PC-9 (cell line): ENCODE results near the gene RREB1. TPM values are rescaled to one million over a fixed set of nuclear protein-coding genes. Genes with fewer than 3 reads are reported as not detected.

ENCODE experiments used
- BruUV-seq: library from RNA; stranded (reverse); fragments of 400-500 nt; replicated peaks from 2 replicates; lab custom pipeline; 2021; lab: Mats Ljungman, UMichigan
- CTCF ChIA-PET: fragments of 300-600 bp; sonication (Branson Sonifier 250); formaldehyde crosslinking; loops from one replicate; lab custom pipeline; 2022; ENCODE audit warnings: antibody characterized with exemption; lab: Charles Lee
- POLR2A ChIA-PET: fragments of 300-600 bp; sonication (Branson Sonifier 250); formaldehyde crosslinking; loops from one replicate; lab custom pipeline; 2022; ENCODE audit warnings: antibody characterized with exemption; ENCODE audit not compliant: unreplicated experiment; lab: Charles Lee
- DNase-seq, 2 experiments: peaks; one replicate each; pipeline versions ENCODE4 v3.0.0 to v3.0.0-alpha.2; 2015 to 2022; ENCODE audit warnings: mixed read lengths in 1 of 2
- H2AFZ ChIP-seq: fragments of 200-600 bp; sonication (generic); 2 replicates; pipeline ENCODE4 v1.8.1; 2017; ENCODE audit warnings: antibody characterized with exemption
- H3F3A ChIP-seq: fragments of 200-600 bp; sonication (generic); 2 replicates; pipeline ENCODE4 v1.8.1; 2017; ENCODE audit warnings: antibody characterized with exemption, mild to moderate bottlenecking, low read depth; ENCODE audit not compliant: insufficient read depth
- H3K27ac ChIP-seq: fragments of 200-600 bp; sonication (generic); 2 replicates; pipeline ENCODE4 v1.6.1; 2016; ENCODE audit warnings: mixed run types
- H3K27me3 ChIP-seq: fragments of 200-600 bp; sonication (generic); 2 replicates; pipeline ENCODE4 v1.6.1; 2016; ENCODE audit warnings: low read depth, mixed run types; ENCODE audit not compliant: insufficient read depth
- H3K36me3 ChIP-seq: fragments of 200-600 bp; sonication (generic); 2 replicates; pipeline ENCODE4 v1.6.1; 2016; ENCODE audit warnings: low read depth, mixed run types
- H3K4me1 ChIP-seq: fragments of 200-600 bp; sonication (generic); replicated peaks from 2 replicates; pipeline ENCODE4 v1.6.1; 2016; ENCODE audit warnings: mixed run types; ENCODE audit not compliant: insufficient read depth
- H3K4me2 ChIP-seq: fragments of 200-600 bp; sonication (generic); 2 replicates; pipeline ENCODE4 v1.6.1; 2017; ENCODE audit warnings: mixed run types
- H3K4me3 ChIP-seq: fragments of 200-600 bp; sonication (generic); 2 replicates; pipeline ENCODE4 v1.6.1; 2016; ENCODE audit warnings: mixed run types
- H3K79me2 ChIP-seq: fragments of 200-600 bp; sonication (generic); 2 replicates; pipeline ENCODE4 v1.6.1; 2017; ENCODE audit warnings: low read depth, mixed run types
- H3K9me2 ChIP-seq: fragments of 200-600 bp; sonication (generic); 2 replicates; pipeline ENCODE4 v1.8.1; 2017; ENCODE audit warnings: mild to moderate bottlenecking; ENCODE audit not compliant: insufficient read depth
- H3K9me3 ChIP-seq: fragments of 200-600 bp; sonication (generic); 2 replicates; pipeline ENCODE4 v1.8.1; 2016; ENCODE audit warnings: low read depth; ENCODE audit not compliant: insufficient read depth
- H4K20me1 ChIP-seq: fragments of 200-600 bp; sonication (generic); 2 replicates; pipeline ENCODE4 v1.8.1; 2017; ENCODE audit not compliant: insufficient read depth
- CTCF ChIP-seq: fragments of 200-600 bp; sonication (generic); conservative IDR thresholded peaks from 2 replicates; pipeline ENCODE4 v1.6.1; 2017; ENCODE audit warnings: mixed run types, antibody characterized with exemption, mild to moderate bottlenecking, moderate library complexity
- EZH2 ChIP-seq: fragments of 200-600 bp; sonication (generic); IDR thresholded peaks from 2 replicates; pipeline ENCODE4 v1.8.0; 2017; ENCODE audit warnings: antibody characterized with exemption, low read depth
- intact Hi-C: fragments of 100-400 bp; cut with micrococcal nuclease; formaldehyde crosslinking; loops from one replicate; pipeline ENCODE4 v1.10.0; 2022; ENCODE audit not compliant: unreplicated experiment
- total RNA-seq: library from RNA; stranded (reverse); gene quantifications from 2 replicates; pipeline ENCODE4 v1.2.3, GENCODE V29; 2021

Gene RREB1
- total RNA-seq, 1 experiment from 2014 or later, result 38.4 TPM

GRCh38 chr6:7161845-7162244 lies 54.1 kb downstream of the RREB1 start:
- Histone ChIP-seq H3K4me1 (peaks cover 41% of the 10 kb centered on the region), H3F3A (peaks cover 6% of the 10 kb centered on the region; the same call in 1 of the 2 replicates), H3K9me2 (no peaks in the 10 kb centered on the region), H3K27ac (peak overlapping the region; percentile 85), H3K79me2 (peaks cover 87% of the 10 kb centered on the region), H2AFZ (no peak overlapping the region), H3K4me2 (peak overlapping the region; percentile 43; the same call in 1 of the 2 replicates), H4K20me1 (no peaks in the 10 kb centered on the region), H3K4me3 (no peak overlapping the region), H3K36me3 (no peaks in the 10 kb centered on the region), H3K9me3 (no peaks in the 10 kb centered on the region), H3K27me3 (no peaks in the 10 kb centered on the region)
- DNase-seq, result no peak
- ChIA-PET CTCF (interaction anchor here (0.6 kb wide), 1 partner anchor 251 kb away, joined by 3 read pairs; no protein-coding TSS in a partner anchor), POLR2A (no interaction called here)
- TF ChIP-seq CTCF (no peak), EZH2 (no peak)
- no TSS peak for BruUV-seq
- intact Hi-C loops, result no loop called here

- Histone ChIP-seq H3K9me2 (no peaks in the 10 kb centered on the region), H3F3A (peaks cover 6% of the 10 kb centered on the region; the same call in 1 of the 2 replicates), H3K4me3 (no peak overlapping the region), H4K20me1 (no peaks in the 10 kb centered on the region), H3K36me3 (no peaks in the 10 kb centered on the region), H3K27ac (no peak overlapping the region), H3K9me3 (no peaks in the 10 kb centered on the region), H3K27me3 (no peaks in the 10 kb centered on the region), H3K4me2 (no peak overlapping the region), H3K79me2 (peaks cover 76% of the 10 kb centered on the region), H2AFZ (no peak overlapping the region), H3K4me1 (peaks cover 36% of the 10 kb centered on the region)
- CTCF ChIA-PET, result no interaction called here
- TF ChIP-seq EZH2, result no peak
- no peak for TF ChIP-seq CTCF
- intact Hi-C loops, result no loop called here
- POLR2A ChIA-PET, result no interaction called here
- DNase-seq, result no peak
- no TSS peak for BruUV-seq
Observed at GRCh38 chr6:7163661-7164071, 55.9 kb downstream of the RREB1 start.

- Histone ChIP-seq H3K79me2 (peaks cover 76% of the 10 kb centered on the region), H3K9me2 (no peaks in the 10 kb centered on the region), H2AFZ (no peak overlapping the region), H3K4me1 (peaks cover 33% of the 10 kb centered on the region), H3K9me3 (no peaks in the 10 kb centered on the region), H3F3A (peaks cover 6% of the 10 kb centered on the region; the same call in 1 of the 2 replicates), H3K27me3 (no peaks in the 10 kb centered on the region), H3K36me3 (no peaks in the 10 kb centered on the region), H3K27ac (no peak overlapping the region), H3K4me3 (no peak overlapping the region), H3K4me2 (no peak overlapping the region), H4K20me1 (no peaks in the 10 kb centered on the region)
- ChIA-PET POLR2A (no interaction called here), CTCF (no interaction called here)
- BruUV-seq, result no TSS peak
- DNase-seq, result no peak
- intact Hi-C loops, result no loop called here
- TF ChIP-seq CTCF (no peak), EZH2 (no peak)
Observed at GRCh38 chr6:7164536-7165001, 56.8 kb downstream of the RREB1 start.
